ENCODE measurements around the gene G6PC1.
"Not testable (repeated sequence)": the region's sequence is repeated elsewhere in the genome, so short reads cannot be mapped to it uniquely, and the experiment has no call there.

G6PC1 gene

DNA sequence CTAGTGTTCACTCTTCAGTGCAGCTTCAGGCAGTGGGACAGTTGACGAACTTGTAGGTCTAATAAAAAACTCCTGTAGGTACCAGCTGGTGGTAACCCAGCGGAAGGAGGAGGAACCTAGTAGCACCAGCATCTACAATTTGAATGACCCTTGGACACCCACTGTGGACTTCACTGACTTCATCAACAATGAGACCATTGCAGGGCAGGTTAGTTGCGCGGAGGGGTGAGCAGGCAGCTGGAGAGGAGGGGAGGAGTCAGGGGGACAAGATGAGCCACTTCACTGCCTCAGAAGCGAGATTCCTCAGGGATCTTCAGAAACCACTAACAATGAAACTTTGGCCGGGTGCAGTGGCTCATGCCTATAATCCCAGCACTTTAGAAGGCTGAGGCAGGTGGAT is 27.3 kb upstream of the G6PC1 start:
- DNase-seq (ENCODE audit: low read depth in 1 of 2, low spot score in 1 of 2): no peak

DNA sequence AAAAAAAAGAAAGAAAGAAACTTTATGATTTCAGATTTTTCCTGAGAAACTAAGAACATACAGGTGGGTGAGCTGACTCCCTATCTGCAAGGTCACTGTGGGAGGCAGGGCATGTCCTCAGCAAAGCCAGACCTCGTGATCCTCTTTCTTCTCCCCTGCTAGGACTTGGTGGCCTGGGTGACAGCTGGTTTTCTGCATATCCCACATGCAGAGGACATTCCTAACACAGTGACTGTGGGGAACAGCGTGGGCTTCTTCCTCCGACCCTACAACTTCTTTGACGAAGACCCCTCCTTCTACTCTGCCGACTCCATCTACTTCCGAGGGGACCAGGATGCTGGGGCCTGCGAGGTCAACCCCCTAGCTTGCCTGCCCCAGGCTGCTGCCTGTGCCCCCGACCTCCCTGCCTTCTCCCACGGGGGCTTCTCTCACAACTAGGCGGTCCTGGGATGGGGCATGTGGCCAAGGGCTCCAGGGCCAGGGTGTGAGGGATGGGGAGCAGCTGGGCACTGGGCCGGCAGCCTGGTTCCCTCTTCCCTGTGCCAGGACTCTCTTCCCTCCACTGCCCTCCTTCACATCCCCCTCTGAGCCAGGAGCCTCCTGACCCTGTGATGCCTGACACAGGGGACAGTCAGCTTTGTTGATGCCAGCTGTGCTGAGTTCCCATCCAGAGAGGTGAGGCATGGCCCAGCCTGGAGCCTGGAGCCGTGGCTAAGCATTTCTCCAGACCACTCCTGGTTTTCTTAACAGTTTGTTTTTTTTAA is 26.5 kb upstream of the G6PC1 start:
- DNase-seq (ENCODE audit: low read depth in 1 of 2, low spot score in 1 of 2): not testable (repeated sequence)

DNA sequence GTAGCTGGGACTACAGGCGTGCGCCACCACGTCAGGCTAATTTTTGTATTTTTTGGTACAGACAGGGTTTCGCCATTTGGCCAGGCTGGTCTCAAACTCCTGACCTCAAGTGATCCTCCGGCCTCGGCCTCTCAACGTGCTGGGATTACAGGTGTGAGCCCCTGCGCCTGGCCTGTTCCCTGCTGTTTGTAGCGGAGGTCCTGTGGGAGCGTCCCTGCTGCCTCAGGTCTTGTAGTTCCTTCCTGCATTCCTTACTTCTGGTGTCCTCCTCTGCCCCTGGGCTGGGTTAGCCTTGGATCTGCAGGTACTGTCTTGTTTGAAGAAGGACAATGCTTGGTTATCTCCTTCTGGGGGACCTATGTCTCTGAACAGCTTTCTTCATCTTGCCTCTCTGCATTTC is 23.6 kb upstream of the G6PC1 start:
- no peak for DNase-seq (ENCODE audit: low read depth in 1 of 2, low spot score in 1 of 2)

DNA sequence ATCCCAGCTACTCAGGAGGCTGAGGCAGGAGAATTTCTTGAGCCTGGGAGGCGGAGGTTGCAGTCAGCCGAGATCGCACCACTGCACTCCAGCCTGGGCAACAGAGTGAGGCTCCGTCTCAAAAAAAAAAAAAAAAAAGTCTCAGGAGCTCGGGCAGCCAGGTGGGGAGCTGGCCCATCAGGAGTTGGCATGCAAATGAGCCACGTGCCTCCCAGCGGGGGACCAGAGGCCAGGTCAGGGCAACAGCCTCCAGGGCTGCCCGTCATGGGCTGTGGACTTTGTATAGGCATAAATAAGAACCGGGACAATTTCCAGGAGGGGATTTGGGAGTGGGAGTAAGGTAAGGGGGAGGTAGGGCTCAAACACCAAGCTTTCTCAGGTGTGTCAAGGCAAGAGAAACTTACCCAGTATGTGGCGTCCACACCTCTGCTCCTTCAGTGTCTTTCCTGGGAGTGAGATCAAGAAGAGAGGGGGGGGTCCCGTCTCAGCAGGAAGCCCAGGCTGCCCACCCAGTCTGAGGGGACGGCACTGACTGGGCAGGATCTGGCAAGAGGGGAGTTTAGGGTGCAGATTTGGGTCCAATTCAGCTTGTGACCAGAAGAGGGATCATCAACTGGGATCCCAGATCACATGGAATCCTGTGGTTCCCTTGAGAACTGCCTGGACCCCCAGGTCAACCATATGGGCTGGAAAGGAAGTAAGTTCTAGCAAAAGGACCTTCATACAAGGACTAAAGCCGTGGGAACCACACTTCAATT is 22.3 kb upstream of the G6PC1 start:
- DNase-seq (ENCODE audit: low read depth in 1 of 2, low spot score in 1 of 2): no peak

DNA sequence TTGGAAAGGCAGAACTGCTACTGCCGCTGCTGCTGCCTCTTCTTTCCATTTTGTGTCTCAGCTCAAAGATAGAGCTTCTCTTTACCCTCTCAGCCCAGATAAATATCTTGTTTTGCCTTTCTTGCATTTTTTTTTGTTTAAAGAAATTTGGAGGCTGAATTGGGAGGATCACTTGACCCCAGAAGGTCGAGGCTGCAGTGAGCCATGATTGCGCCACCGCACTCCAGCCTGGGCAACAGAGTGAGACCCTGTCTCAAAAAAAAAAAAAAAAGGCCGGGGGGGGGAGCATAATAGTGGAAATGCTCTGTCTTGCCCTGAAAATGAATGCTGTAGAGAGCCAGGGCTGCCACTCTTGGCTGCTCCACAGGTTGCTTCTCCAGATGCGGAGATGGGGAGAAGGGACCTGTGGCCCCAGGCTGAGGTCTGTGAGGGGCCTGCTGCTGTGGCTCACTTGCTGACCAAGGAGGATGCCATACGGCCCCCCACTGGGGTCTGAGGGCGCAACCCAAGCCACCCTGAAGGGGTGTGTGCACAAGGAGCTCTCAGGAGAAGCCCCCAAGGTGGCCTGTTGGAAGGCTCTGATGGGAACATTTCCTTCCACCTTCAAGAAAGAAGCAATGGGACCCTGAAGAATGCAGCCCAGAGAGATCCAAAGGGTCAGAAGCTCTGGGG is 21.5 kb upstream of the G6PC1 start:
- no peak for DNase-seq (ENCODE audit: low read depth in 1 of 2, low spot score in 1 of 2)

DNA sequence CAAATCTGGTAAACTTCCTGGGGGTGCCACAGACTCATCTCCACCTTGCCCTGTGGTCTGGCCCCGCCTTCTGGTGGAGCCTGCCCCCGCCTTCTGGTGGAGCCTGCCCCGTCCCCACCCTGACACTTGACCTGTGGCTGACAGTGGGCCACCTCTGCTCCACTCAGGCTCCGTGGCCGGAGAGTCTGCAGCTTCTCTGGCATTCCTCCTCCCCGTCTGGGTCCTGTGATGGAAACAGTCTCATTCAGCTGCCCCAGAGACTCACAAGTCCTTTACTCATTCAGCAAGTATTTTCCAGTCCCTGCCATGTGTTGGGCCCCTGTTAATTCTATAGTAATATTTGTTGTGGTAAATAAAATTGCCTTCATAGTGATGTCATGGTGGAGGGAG is 21.0 kb upstream of the G6PC1 start:
- no peak for DNase-seq (ENCODE audit: low read depth in 1 of 2, low spot score in 1 of 2)

DNA sequence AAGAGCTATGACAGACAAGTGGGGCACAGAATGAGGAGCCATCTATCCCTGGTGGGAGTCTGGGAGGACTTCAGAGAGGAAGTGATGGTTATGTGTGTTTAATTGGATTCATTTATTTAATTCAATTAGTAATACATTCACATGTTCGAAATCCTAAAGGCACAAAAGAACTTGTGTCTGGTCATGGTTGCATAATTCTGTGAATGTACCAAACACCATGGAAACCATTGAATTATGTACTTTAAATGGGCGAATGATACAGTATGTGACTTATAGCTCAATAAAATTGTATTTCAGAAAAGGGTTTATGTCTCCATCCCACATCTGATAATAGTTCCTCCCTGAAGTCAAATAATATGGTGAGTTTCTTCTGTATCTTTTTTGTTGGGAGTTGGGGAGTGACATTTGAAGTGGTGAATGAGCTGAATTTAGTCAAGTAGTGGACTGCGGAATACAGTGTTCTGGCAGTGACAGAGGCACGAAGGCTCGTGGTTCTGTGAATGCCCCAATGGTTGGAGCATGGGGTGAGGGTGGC is 19.8 kb upstream of the G6PC1 start:
- DNase-seq (ENCODE audit: low read depth in 1 of 2, low spot score in 1 of 2): no peak

DNA sequence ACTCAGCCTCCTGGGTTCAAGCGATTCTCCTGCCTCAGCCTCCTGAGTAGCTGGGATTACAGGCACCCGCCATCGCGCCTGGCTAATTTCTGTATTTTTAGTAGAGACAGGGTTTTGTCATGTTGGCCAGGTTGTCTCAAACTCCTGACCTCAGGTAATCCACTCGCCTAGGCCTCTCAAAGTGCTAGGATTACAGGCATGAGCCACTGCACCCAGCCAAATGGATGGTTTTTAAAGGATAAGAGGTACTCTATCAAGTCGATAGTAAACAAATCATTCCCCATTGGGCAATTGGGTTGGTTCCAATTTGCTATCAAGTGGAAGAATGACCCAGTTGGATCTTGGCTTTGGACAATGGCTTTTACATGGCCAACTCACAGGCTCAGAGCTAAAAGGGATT is 18.9 kb upstream of the G6PC1 start:
- not testable (repeated sequence) for DNase-seq (ENCODE audit: low read depth in 1 of 2, low spot score in 1 of 2)

DNA sequence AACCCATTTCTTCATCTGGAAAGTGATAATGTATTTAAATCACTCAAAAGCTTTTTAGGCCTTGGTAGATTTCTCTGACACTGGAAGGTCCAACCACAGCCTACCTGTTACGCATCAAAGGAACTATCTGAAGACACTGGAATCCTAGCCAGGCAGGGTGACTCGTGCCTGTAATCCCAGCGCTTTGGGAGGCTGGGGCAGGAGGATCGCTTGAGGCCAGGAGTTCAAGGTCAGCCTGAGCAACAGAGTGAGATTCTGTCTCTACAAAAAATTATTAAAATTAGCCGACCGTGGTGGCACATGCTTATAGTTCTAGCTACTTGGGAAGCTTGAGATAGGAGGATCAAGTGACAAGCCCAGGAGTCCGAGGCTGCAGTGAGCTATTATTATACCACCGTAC is 18.4 kb upstream of the G6PC1 start:
- DNase-seq (ENCODE audit: low read depth in 1 of 2, low spot score in 1 of 2): no peak

DNA sequence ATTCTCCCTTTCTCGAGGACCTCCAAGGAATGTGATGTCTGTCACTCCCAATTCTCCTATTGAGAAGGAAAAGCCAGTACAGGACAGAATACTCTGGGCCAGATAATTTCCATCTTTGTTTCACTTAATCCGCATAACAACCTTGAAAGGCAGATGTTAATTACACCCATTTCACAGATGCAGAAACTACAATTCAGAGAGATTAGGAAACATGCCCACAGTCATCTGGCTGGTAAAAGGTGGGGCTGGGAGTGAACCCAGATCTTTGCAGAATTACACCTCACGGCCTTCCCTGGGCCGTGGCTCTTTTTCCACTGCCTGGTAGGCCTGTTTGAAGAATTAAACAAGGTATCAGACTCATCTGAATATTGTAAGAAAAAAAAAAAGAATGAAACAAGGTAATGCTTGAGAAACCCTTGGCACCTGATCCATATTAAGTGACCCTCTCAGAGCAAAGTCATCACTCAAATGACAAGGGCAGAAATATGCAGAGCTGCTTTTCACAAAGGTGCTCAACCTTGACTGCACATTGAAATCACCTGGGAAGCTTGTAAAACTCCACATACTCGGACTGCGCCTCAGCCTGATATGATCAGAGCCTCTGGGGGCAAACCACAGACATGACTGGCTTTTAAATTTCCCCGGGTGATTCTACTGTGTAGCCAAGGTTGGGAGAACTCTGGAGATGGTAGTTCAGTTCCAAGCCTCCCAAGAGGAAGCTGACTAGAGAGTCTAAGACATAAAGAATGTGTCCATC is 16.6 kb upstream of the G6PC1 start:
- no peak for DNase-seq (ENCODE audit: low read depth in 1 of 2, low spot score in 1 of 2)

DNA sequence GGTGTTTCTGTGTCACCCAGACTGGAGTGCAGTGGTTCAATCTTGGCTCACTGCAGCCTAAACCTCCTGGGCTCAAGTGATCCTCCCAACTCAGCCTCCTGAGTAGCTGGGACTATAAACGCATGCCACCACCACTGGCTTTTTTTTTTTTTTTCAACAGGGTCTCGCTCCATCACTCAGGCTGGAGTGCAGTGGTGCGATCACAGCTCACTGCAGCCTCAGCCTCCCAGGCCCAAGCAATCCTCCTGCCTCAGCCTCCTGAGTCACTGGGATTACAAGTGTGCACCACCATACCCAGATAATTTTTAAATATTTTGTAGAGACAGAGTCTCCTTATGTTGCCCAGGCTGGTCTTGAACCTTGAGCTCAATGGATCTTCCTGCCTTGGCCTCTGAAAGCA is 14.8 kb upstream of the G6PC1 start:
- DNase-seq (ENCODE audit: low read depth in 1 of 2, low spot score in 1 of 2): not testable (repeated sequence)

DNA sequence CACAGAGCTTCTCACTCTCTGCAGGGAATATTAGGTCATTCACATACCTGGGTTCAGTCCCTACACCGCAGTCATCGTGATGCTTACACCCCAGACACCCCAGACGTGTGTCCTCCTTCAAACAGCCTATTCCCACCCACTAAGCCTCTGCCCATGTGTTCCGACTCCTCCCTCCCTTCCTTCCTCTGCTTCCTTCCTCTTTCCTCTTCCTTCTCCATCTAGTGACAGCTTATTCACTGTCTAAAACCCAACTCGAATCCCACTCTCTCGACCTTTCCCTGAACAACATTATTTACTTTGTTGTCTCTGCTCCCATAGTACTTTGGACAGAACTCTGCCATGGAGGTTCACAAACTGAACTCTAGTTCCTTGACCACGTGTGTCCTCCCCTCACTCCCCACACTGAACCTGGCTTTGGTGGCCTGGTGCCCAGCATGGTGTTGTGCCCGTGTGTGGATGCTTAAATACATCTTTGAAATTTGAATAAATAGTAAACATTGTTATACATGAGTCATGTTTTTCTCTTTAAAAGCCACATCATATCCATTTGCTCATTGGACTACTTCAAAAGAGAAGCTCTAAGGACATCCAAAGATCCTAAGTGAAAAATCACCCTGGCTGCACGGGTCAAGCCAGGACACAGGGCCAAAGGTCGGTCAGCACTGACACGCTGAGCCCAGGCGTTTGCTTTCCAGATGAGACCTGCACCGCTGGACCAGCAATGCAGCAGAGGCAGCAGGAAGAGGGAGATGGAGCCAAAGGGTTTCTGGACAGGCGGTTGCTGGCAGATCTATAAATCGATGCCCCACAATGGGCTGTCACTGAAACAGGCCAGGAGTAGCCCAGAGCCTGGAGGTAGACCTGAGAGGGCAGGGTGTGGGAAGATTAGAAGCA is 14.1 kb upstream of the G6PC1 start:
- DNase-seq (ENCODE audit: low read depth in 1 of 2, low spot score in 1 of 2): no peak

DNA sequence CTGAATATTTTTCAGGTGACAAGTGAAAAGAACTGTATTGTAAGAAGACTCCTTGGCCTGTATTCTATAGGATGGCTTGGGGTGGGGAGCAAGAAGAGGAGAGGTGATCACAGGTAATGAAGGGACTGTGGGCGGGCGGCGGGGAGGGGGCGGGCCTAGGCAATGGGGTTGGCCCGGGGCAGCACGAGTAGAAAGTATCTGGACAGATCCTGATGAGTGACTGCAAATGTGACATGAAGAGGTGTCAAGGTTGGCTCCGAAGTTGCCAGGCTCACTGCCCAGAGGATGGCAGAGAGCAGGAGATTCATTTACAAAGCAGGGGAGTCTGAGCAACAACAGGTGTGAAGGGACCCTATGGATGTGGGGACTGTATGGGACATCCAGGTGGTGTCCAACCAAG is 10.8 kb upstream of the G6PC1 start:
- DNase-seq (ENCODE audit: low read depth in 1 of 2, low spot score in 1 of 2): no peak

DNA sequence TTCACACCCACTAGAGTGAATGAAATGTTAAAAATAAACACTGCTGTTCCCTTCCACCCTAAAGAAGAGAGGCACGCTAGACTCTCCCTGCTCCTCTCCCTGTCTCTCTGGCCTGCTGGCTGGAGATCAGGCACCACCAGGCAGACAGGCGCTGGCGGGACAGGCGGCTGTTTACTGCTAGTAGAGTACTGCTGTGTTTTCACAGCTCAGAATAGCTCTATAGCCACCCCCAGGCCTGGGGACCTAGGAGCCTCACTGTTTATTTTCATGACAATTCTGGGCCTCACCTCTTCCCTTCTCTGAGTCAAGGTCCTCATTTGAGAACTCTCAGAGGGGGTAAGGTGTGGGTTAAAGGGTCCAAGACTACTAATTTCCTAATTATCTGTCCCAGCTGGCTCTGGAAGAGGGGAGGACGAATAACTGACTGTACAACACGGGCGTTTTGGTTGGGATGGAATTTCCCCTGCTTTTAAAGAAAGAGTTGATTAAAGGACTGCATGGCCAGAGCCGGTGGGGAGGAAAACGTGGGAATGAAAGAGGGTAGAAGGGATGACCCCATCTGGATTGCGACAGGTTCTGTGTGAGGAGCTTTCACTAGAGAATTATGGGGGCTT is 9.0 kb upstream of the G6PC1 start:
- no peak for DNase-seq (ENCODE audit: low read depth in 1 of 2, low spot score in 1 of 2)

DNA sequence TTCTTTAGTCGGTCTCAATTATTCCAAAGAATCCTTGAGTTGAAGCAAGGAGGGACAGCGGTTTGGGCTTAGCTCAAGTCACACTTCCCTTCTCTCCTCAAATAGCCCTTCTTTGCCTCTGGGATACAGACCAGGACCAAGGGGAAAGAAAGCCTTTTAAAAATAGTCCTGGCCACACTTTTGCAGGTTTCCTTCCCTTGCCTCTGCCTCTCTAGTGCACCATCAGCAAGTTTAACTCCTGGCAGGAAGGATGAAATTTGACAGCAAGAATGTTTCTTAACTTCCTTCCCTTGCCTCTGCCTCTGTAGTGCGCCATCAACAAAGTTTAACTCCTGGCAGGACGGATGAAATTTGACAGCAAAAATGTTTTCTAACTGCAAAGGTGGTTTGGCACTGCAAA is 7.2 kb upstream of the G6PC1 start:
- no peak for DNase-seq (ENCODE audit: low read depth in 1 of 2, low spot score in 1 of 2)

DNA sequence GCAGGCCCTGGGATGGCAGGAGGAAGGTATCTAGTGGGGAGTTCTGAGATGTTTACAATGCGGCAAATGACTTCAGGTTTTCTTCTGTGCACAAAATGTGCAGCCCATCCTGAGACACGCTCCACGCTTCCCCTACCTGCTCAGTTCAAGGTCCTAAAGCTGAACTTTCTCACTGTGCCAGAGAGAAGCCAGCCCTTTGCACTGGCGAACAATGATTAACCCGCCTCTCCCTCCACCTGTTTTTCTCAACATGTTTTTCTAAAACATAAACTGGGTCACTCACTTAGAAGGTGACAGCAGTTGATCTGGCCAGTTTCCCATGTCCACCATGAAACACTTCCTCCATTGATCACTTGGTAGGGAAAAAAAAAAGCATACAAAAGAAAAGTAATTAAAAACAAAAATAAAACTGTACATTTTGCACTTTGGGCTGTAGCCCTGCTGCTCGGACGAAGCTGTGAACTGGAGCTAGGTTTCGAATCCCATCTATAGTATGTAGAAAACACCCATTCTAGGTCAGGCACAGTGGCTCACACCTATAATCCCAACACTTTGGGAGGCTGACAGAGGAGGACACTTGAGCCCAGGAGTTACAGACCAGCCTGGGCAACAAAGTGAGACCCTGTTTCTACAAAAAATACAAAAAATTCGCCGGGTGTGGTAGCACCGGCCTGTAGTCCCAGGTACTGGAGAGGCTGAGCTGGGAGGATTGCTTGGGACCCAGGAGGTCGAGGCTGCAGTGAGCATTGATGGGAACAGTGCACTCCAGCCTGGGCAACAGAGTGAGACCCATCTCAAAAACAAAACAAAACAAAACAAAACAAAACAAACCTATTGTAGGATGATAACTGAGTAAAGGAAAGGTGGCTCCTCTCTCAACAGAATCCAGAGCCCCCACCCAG is 6.1 kb upstream of the G6PC1 start:
- no peak for DNase-seq (ENCODE audit: low read depth in 1 of 2, low spot score in 1 of 2)

DNA sequence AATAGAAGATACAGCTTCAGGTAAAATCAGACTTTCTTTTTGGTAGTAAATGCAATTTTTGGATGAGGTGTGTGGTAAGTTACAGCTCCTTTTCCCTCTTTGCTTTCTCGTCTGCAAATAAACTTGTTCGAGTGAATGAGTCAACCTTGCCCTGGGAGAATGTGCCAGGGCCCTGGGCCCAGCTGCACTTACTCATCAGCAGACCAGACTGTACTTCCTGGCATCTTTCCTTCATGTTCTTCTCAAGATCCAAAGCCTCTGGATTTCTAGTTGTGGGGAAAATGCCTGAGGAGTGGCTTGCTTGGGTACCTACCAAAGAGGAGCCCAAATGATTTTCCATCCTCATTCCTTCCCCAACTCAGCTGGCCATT is 5.4 kb upstream of the G6PC1 start:
- DNase-seq (ENCODE audit: low read depth in 1 of 2, low spot score in 1 of 2): no peak

DNA sequence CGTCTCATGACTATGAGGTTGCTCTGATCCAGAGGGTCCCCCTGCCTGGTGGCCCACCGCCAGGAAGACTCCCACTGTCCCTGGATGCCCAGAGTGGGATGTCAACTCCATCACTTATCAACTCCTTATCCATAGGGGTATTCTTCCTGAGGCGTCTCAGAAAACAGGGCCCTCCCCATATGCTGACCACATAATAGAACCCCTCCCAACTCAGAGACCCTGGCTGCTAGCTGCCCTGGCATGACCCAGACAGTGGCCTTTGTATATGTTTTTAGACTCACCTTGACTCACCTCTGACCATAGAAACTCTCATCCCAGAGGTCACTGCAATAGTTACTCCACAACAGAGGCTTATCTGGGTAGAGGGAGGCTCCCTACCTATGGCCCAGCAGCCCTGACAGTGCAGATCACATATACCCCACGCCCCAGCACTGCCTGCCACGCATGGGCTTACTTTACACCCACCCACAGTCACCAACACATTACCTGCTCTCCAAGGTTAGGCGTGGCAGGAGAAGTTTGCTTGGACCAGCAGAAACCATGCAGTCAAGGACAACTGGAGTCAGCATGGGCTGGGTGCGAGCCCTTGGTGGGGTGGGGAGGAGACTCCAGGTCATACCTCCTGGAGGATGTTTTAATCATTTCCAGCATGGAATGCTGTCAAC is 2.3 kb upstream of the G6PC1 start:
- DNase-seq (ENCODE audit: low read depth in 1 of 2, low spot score in 1 of 2): no peak

Data from stimulated activated CD4-positive, alpha-beta T cell treated with anti-CD3 and anti-CD28 coated beads, Interleukin-15, amount 100 ng/mL, for 1 hour (primary cell).